ENCODE measurements around the gene GAS2L3. TPM values are rescaled to one million over a fixed set of nuclear protein-coding genes. Genes with fewer than 3 reads are reported as not detected.
A peak's percentile ranks its signal among the peaks of the same experiment; 100 is the strongest.
"Not testable (repeated sequence)": the region's sequence is repeated elsewhere in the genome, so short reads cannot be mapped to it uniquely, and the experiment has no call there.

The GAS2L3 gene
- total RNA-seq, 1 donor from 2014 or later, result 55.1 TPM

DNA sequence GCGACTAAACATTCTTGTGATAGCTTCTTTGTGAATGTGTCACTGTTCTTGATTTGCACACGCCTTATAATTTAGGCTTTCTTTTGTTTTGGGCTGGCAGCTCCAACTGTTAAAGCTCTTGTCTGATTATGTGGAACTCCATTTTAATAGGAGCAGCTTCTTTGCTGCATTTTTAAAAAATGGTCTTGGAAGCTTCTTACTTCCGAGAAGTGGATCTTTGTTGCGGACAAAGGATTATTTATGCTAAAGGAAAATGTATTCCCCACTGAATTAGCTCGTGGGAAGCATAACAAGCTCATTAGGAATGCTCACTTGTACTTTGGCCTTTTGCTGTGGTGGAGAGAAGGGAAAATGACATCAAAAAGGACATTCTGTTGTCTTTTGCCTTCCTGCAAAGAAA is 20.0 kb downstream of the GAS2L3 start:
- peak overlapping the region; percentile 88 for H3K27ac Mint-ChIP-seq
- DNase-seq (ENCODE audit: low spot score, unreplicated experiment), result no peak
- H3K36me3 Mint-ChIP-seq (ENCODE audit: insufficient read depth), result peaks cover 19% of the 10 kb centered on the region
- peaks cover 35% of the 10 kb centered on the region for H3K4me1 Mint-ChIP-seq (ENCODE audit: low read depth)
- no peaks in the 10 kb centered on the region for H3K27me3 Mint-ChIP-seq
- peaks cover 27% of the 10 kb centered on the region for H3K9me3 Mint-ChIP-seq (ENCODE audit: low read depth)
- TF ChIP-seq CTCF (IDR thresholded peaks at IDR 0.05; ENCODE audit: unreplicated experiment), result no peak
- H3K4me3 Mint-ChIP-seq (ENCODE audit: low read depth), result no peak overlapping the region

GRCh38 chr12:100601626-100602025 is 28.1 kb downstream of the GAS2L3 start:
- H3K36me3 Mint-ChIP-seq (ENCODE audit: insufficient read depth), result peaks cover 43% of the 10 kb centered on the region
- H3K4me3 Mint-ChIP-seq (ENCODE audit: low read depth), result no peak overlapping the region
- peaks cover 38% of the 10 kb centered on the region for H3K9me3 Mint-ChIP-seq (ENCODE audit: low read depth)

DNA sequence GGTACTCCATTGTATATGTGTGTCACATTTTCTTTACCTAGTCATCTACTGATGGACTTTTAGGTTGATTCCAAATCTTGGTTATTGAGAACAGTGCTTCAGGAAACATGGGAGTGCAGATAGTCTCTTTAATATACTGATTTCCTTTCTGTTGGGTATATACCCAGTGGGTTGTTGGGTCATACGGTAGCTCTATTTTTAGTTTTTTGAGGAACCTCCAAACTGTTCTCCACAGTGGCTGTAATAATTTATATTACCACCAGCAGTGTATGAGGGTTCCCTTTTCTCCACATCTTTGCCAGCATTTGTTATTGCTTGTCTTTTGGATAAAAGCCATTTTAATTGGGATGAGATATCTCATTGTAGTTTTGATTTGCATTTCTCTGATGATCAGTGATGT is 29.5 kb downstream of the GAS2L3 start:
- not testable (repeated sequence) for H3K27ac Mint-ChIP-seq; H3K27me3 Mint-ChIP-seq; DNase-seq (ENCODE audit: low spot score, unreplicated experiment); H3K4me3 Mint-ChIP-seq (ENCODE audit: low read depth)
- Mint-ChIP-seq H3K4me1 (ENCODE audit: low read depth) (peaks cover 22% of the 10 kb centered on the region), H3K36me3 (ENCODE audit: insufficient read depth) (peaks cover 52% of the 10 kb centered on the region), H3K9me3 (ENCODE audit: low read depth) (peaks cover 45% of the 10 kb centered on the region)

More at GRCh38 chr12:100601626-100602025, 28.1 kb downstream of the GAS2L3 start:
- Mint-ChIP-seq H3K4me1 (ENCODE audit: low read depth) (peaks cover 27% of the 10 kb centered on the region), H3K27me3 (no peaks in the 10 kb centered on the region), H3K27ac (no peak overlapping the region)
- DNase-seq (ENCODE audit: low spot score, unreplicated experiment), result no peak
- no peak for TF ChIP-seq CTCF (IDR thresholded peaks at IDR 0.05; ENCODE audit: unreplicated experiment)

DNA sequence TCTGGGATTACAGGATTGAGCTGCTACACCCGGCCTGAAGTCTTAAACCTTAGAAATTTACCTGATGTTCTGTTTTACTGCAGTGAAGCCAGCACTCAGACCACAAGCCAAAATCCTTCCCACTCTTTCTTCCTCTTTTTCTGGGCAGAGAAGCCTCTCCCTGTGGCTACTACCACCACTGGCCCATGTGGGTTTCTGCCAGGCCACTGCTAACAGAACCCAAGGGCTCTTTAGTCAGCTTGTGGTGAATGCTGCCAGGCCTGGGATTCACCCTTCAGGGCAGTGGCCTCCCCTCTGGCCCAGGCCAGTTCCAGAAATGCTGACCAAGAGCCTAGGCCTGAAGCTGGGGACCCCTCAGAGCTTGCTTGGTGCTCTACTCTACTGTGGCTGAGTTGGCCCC is 35.3 kb downstream of the GAS2L3 start:
- no peaks in the 10 kb centered on the region for H3K27me3 Mint-ChIP-seq
- no peak for DNase-seq (ENCODE audit: low spot score, unreplicated experiment)
- no peak overlapping the region for H3K4me3 Mint-ChIP-seq (ENCODE audit: low read depth)
- H3K27ac Mint-ChIP-seq, result no peak overlapping the region
- peaks cover 34% of the 10 kb centered on the region for H3K9me3 Mint-ChIP-seq (ENCODE audit: low read depth)
- peaks cover 56% of the 10 kb centered on the region for H3K36me3 Mint-ChIP-seq (ENCODE audit: insufficient read depth)
- H3K4me1 Mint-ChIP-seq (ENCODE audit: low read depth), result peaks cover 6% of the 10 kb centered on the region
- no peak for TF ChIP-seq CTCF (IDR thresholded peaks at IDR 0.05; ENCODE audit: unreplicated experiment)

GRCh38 chr12:100610666-100611430 is 37.4 kb downstream of the GAS2L3 start:
- TF ChIP-seq CTCF (IDR thresholded peaks at IDR 0.05; ENCODE audit: unreplicated experiment), result no peak
- Mint-ChIP-seq H3K4me3 (ENCODE audit: low read depth) (no peak overlapping the region), H3K4me1 (ENCODE audit: low read depth) (peaks cover 6% of the 10 kb centered on the region), H3K27me3 (no peaks in the 10 kb centered on the region), H3K9me3 (ENCODE audit: low read depth) (peaks cover 15% of the 10 kb centered on the region), H3K27ac (peak overlapping the region; percentile 76), H3K36me3 (ENCODE audit: insufficient read depth) (peaks cover 46% of the 10 kb centered on the region)
- no peak for DNase-seq (ENCODE audit: low spot score, unreplicated experiment)

DNA sequence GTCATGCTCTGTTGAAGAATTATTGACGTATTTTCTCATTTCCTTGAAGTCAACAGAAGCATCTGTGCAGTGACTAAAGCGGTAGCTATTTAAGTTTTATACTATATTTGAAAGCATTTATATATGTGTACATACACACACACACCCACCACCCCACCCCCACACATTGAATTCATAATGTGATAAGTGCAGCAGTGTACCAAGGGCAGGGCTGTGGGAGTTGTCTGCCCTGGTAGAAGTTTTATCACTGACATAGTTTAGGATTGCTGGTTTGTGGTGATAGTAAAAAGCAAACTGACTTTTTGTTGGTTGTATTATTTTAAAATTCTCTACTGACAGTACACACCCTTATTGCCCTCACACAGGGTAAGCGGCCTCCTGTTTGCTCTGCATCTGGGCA is 39.1 kb downstream of the GAS2L3 start:
- H3K9me3 Mint-ChIP-seq (ENCODE audit: low read depth), result peaks cover 1% of the 10 kb centered on the region
- peaks cover 40% of the 10 kb centered on the region for H3K36me3 Mint-ChIP-seq (ENCODE audit: insufficient read depth)

More for the DNA sequence above, 39.1 kb downstream of the GAS2L3 start:
- H3K4me3 Mint-ChIP-seq (ENCODE audit: low read depth), result no peak overlapping the region
- DNase-seq (ENCODE audit: low spot score, unreplicated experiment), result no peak
- no peaks in the 10 kb centered on the region for H3K27me3 Mint-ChIP-seq
- peaks cover 8% of the 10 kb centered on the region for H3K4me1 Mint-ChIP-seq (ENCODE audit: low read depth)
- TF ChIP-seq CTCF (IDR thresholded peaks at IDR 0.05; ENCODE audit: unreplicated experiment), result no peak
- H3K27ac Mint-ChIP-seq, result peak overlapping the region; percentile 74

Measured in progenitor cell of endocrine pancreas (in vitro differentiated cells).